ENCODE measurements around the gene SH3TC1. TPM values are rescaled to one million over a fixed set of nuclear protein-coding genes. Genes with fewer than 3 reads are reported as not detected.

The SH3TC1 gene
- total RNA-seq, 2 experiments from 2014 or later, result 5.9 to 6.0 TPM

- ChIA-PET POLR2A (no interaction called here), CTCF (interaction anchor here (0.7 to 1.0 kb wide), 2 partner anchors 36 to 126 kb away, joined by 3 read pairs; no protein-coding TSS in a partner anchor)
These were observed 78.9 kb downstream of the SH3TC1 start for GRCh38 chr4:8278009-8278395.

- CTCF ChIA-PET, result interaction anchor here (0.7 to 1.0 kb wide), 2 partner anchors 36 to 125 kb away, joined by 3 read pairs; no protein-coding TSS in a partner anchor
- POLR2A ChIA-PET, result no interaction called here
These were observed 79.6 kb downstream of the SH3TC1 start for GRCh38 chr4:8278421-8279287.

DNA sequence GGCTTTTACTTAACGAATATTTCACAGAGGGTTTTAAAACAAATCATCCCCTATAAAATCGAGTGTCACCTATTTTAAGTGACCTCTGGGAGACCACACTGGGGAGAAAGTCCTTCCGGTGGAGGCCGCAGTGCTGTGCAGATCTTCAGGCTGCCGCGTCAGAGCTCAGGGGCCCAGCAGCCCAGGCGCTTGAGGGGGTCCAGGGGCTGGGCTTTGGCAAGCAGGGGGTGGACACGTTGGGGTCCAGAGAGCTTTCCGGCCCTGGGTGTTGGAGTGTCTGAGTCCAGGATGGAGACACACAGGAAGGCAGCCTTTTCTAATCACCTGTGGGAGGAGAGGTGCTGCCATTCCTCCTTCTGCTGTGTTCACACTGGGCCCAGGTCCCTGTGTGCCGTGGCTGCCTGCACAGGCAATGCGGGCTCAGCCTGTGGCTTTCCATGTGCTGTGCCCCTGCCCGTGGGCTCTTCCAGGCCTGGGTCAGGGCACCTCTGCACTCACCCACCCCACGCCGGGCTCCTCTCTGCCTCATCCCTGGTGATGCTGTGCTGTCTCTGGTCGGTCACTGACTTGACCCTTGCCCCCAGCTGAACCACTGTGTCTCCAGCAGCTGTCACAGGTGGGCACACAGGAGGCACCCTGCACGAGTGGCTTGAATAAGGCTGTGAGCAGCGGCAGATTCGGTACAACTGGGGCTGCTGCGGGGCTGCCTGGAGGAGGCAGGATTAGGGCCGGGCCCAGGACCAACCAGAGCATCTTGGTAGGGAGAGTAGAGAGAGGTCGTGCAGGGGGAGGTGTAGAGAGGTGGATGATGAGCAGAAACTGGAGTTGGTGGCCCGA, 80.4 kb downstream of the SH3TC1 start:
- POLR2A ChIA-PET, result no interaction called here
- CTCF ChIA-PET, result no interaction called here

- ChIA-PET POLR2A (no interaction called here), CTCF (no interaction called here)
These were observed 81.2 kb downstream of the SH3TC1 start for GRCh38 chr4:8280158-8280875.

DNA sequence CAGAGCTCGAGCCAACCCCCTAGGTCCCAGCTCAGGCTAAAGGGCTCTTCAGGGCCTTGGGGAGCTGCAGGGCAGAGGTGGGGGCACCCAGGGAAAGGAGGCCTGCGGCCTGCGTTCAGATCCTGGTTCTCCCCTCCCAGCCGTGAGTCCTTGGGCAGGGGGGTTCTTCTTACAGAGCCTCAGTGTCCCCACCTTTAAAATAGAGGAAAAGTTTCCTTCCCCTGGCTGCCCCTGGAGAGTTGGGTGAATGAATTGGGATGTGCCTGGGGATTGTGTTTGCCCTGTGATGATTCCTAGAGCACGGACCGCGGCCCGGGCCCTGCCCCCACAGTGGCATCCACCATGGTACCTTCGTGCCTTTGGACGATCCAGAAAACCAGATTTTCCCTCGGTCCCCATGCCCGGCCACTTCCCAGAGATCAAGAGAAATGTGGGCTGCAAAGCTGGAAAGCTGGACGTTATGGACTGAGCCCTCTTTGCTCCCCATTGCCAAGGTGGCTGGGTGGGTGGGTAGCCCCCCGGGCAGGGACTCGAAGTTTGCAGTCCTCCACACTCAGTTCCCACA, 81.9 kb downstream of the SH3TC1 start:
- ChIA-PET CTCF (no interaction called here), POLR2A (no interaction called here)

- CTCF ChIA-PET, result no interaction called here
- POLR2A ChIA-PET, result no interaction called here
These were observed 82.5 kb downstream of the SH3TC1 start for GRCh38 chr4:8281519-8282133.

GRCh38 chr4:8282134-8282641, 83.1 kb downstream of the SH3TC1 start:
- ChIA-PET POLR2A (no interaction called here), CTCF (no interaction called here)

- ChIA-PET CTCF (no interaction called here), POLR2A (no interaction called here)
These were observed 83.7 kb downstream of the SH3TC1 start for GRCh38 chr4:8282742-8283141.

DNA sequence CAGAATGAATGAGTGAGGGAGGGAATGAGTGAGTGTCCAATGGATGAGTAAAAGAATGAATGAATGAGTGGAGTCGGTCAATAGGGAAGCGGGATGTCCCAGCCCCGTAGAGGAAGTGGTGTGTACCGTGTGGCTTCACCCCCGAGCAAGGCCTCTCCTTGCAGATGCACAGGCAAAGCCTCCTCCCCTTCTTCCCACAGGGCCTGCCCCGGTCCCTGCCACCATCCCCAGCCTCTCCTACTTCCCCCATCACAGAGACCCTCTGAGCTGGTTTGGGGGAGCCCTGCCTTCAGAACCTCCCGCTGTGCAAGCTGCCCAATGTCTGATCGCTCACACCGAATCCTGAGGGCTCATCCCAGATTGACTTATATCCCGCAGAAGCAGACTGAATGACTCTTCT, 84.1 kb downstream of the SH3TC1 start:
- CTCF ChIA-PET, result no interaction called here
- POLR2A ChIA-PET, result no interaction called here

DNA sequence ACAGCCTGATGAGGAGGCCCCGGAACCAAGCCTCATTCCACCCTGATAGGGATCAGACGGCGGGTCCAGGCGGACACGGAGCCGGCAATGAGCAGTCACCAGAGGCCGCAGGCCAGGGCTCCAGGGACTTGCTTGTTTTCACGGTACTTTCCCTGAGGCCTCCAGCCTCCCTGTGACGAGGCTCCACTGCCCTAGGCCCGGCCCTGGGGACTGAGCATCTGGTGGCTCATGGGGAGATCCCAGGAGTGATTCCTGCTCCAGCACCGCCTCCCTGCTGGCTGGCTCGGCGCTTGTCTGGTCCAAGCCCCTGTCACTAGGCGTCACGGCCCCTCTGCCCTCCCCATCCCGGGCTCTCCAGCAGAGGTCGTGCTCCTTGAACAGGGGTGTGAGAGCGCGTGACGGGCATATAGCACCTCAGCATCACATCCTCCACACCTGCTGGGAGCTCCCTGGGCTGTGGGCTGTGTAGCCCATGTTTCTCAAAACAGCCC, 84.6 kb downstream of the SH3TC1 start:
- CTCF ChIA-PET, result no interaction called here
- POLR2A ChIA-PET, result no interaction called here

- ChIA-PET POLR2A (no interaction called here), CTCF (no interaction called here)
These were observed 85.3 kb downstream of the SH3TC1 start for GRCh38 chr4:8284391-8284790.

- CTCF ChIA-PET, result no interaction called here
- POLR2A ChIA-PET, result no interaction called here
These were observed 86.3 kb downstream of the SH3TC1 start for GRCh38 chr4:8285143-8285975.

- ChIA-PET POLR2A (no interaction called here), CTCF (no interaction called here)
These were observed 87.1 kb downstream of the SH3TC1 start for GRCh38 chr4:8285976-8286718.

DNA sequence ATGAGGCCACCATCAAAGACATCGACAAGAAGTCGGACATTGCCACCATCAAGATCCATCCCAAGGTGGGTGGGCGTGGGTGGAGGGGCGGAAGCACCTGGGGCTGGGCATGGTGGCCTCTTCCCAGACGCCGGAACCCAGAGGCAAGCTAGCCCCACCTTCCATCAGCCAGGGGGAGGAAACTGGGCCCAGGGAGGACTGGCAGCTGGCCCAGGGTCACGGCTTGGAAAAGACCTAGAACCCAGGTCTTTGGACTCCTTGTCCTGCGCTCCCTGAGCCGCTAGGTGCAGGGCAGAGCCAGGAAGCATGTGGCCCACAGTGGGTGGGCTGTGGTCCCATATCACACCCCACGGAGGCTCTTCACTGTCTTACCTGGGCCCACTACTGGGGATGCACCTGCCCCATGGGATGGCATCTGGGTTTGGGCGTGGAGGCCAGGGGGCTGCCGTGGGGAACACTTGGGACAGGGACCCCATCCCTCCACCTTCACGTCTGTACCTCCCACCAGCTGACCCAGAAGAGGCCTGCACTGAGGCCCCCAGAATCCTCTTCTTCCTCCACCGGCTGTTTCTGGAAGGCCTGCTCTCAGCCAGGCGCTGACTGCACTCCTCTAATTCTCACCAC, 87.7 kb downstream of the SH3TC1 start:
- ChIA-PET POLR2A (no interaction called here), CTCF (no interaction called here)

- POLR2A ChIA-PET, result no interaction called here
- CTCF ChIA-PET, result no interaction called here
These were observed 88.5 kb downstream of the SH3TC1 start for GRCh38 chr4:8287343-8288280.

- POLR2A ChIA-PET, result interaction anchor here (0.6 kb wide), 1 partner anchor 31 kb away, joined by 4 read pairs; no protein-coding TSS in a partner anchor
- CTCF ChIA-PET, result no interaction called here
These were observed 90.2 kb downstream of the SH3TC1 start for GRCh38 chr4:8289151-8289750.
